ENCODE results near the gene KRT82.

Gene KRT82

GRCh38 chr12:52407918-52408317 lies 1.8 kb upstream of the KRT82 start:
- no peak for DNase-seq

- no peak for DNase-seq
These were observed 1.2 kb downstream of the KRT82 start for GRCh38 chr12:52404951-52405350.

DNA sequence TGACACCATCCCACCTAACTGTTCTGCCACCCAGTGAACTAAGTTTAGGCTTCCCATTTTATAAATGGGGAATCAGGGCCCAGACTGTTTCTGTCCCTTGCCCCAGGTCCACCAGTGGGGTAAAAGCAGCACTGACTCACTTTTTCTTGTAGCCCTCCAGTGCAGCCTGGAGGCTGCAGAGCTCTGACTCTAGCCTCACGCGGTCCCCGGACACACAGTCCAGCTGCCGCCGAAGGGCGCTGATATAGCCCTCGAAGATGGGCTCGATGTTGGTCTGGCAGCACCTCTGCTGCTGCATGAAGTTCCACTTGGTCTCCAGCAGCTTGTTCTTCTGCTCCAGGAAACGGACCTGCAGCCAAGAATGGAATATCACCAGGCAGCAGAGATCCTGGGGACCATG lies 2.6 kb downstream of the KRT82 start:
- DNase-seq, result no peak

DNA sequence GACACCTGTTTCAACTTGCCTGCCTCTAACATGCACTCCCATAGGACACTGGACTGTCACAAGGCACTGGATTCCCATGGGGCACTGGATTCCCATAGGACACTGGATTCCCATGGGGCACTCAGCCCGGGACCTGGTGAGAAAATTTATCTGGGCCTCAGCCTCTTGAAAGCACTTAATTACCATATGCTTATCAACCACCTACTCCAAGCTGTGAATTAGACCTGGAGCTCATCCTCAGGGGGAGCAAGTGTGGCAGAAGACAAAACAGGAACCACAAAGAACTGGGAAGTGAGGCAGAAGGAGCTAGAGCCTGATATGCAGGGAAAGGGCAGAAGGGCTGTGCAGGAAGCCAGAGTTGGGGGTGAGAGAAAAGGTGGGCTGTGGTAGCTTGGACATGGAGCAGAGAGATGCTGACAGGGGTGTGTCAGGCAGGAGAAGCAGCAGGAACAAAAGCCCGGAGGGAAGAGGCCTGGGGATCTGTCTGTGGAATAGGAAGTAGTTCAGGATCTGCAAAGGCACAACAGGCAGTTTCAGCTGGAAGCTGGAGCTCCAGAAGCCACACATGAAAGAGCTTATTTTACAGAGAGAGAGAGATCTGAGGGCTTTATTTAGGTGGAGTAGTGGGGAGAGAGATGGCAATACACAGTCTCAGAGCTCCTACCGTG lies 3.1 kb downstream of the KRT82 start:
- no peak for DNase-seq

DNA sequence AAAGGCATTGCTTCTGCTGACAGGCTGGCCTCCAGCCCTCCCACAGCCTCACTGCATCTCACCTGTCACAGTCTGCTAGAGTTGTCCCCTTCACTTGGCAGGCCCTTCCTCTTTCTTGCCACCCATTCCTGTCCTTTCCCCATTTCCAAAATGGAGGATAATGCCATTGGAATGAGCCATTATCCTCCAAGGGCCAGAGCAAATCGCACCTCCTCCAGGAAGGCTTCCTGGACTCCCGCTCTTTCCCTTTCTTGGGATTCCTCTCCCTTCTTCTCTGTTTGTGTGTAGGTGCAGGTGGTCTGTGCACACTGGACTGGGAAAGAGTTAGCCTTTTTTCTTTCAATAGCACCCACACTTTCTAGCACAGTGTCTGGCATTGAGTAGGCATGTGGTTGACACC lies 3.8 kb downstream of the KRT82 start:
- no peak for DNase-seq

- DNase-seq, result no peak
These were observed 4.2 kb downstream of the KRT82 start for GRCh38 chr12:52401926-52402325.

DNA sequence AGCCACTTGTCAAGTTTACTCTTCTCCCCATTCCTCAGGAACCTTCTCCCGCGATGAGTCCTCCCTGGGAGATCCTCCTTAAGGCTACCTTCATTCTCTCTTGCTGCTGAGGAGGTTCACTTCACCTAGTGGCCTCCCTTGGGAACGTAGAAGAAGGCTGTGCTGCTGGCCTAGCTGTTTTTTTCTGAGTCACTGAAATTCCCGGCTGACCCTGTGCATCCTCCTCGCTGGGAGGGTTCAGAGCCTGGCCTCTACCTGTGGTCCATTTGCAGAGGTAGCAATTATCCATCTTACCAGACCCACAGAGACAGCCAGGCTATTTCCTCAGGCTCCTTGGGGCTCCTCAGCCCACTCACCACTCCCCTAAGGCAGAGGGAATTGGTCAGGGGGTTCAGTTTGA lies 4.6 kb downstream of the KRT82 start:
- no peak for DNase-seq

GRCh38 chr12:52400906-52401305 lies 5.2 kb downstream of the KRT82 start:
- DNase-seq, result no peak

- DNase-seq, result no peak
These were observed 6.4 kb downstream of the KRT82 start for GRCh38 chr12:52399756-52400155.

DNA sequence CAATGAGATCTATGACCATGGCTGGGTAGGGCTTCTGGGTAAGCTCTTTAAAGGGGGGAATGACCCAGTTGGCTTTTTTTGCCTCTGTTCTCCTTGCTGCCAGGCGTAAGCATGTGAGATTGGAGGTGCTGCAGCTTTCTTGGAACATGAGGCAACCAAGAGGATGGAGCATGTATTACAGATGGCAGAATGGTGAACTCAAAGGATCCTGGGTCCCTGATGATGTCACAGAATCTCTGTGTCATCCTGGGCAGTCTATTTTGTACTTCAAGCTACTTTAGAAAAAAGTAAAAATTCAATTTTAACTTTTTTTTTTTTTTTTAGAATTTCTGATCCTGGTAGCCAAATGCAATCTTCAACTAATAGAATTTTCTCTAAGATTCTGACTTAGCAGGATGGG lies 8.0 kb downstream of the KRT82 start:
- DNase-seq, result no peak

- DNase-seq, result no peak
These were observed 9.5 kb downstream of the KRT82 start for GRCh38 chr12:52396656-52397055.

DNA sequence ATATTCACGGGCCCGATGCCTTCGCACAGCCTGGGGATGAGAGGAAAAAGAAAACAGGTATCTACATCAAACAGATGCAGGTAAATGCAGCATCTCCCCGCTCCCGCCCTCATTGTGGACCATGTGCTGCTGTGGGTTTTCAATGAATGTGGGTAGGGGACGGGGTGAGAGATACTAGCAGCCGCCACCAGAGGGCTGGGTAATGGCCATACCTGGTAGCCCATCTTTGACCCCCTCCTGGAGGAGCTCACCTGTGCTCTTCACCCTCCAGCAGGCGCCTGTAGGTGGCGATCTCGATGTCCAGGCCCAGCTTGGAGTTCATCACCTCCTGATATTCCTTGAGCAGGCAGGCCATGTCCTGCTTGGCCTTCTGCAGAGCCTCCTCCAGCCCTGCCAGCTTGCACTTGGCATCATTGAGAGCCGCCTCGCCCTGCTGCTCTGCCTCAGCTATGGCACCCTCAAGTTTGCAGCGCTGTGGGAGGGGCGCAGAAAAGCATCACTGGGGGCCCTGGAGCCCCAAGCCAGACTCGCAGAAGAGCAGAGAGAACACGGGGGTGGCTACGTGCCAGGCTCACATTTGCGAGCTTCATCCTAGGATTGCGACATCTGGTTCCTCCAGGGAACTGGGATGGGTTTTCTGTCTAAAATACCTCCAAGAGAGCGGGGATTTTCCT lies 10.2 kb downstream of the KRT82 start:
- DNase-seq, result no peak

- DNase-seq, result no peak
These were observed 11.2 kb downstream of the KRT82 start for GRCh38 chr12:52394836-52395405.

DNA sequence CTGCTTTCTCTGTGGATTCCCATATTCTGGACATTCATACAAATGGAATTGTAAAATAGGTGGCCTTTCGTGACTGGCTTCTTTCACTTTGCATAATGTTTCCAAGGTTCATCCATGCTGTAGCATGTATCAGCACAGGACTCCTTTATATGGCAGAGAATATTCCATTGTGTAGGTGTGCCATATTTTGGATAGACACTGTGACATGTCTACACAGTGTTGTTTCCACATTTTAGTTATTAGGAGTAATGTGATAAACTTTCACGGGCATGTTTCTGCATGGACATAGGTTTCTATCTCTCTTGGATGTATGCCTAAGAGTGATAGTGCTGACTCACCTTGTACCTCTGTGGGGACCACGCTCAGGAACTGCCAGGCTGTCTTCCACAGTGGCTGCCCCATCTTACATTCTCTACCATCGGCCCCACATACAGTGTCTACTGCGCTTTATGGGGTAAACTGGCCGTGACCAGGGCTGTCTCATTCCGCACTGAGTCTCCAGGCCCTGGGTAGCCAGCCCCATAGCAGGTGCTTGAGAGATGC lies 13.6 kb downstream of the KRT82 start:
- no peak for DNase-seq

DNA sequence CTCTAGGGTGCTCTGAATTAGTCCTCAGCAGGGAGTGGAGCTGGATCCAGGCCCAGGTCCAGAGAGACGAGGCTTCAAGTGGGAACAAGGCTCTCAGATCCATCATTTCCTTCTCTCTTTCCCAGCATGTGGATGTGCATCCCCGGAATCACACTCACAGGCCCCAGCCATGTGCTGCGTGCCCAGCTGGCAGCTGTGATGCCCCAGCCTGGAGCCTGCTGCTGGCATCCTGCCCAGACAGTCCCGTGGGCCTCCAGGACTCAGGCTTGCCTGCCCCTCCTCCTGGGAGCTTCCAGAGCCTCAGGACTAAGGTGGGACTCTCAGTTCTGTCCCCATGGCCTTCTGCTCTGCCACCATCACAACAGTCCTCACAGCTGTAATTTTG lies 14.5 kb downstream of the KRT82 start:
- DNase-seq, result peak; percentile 40

DNA sequence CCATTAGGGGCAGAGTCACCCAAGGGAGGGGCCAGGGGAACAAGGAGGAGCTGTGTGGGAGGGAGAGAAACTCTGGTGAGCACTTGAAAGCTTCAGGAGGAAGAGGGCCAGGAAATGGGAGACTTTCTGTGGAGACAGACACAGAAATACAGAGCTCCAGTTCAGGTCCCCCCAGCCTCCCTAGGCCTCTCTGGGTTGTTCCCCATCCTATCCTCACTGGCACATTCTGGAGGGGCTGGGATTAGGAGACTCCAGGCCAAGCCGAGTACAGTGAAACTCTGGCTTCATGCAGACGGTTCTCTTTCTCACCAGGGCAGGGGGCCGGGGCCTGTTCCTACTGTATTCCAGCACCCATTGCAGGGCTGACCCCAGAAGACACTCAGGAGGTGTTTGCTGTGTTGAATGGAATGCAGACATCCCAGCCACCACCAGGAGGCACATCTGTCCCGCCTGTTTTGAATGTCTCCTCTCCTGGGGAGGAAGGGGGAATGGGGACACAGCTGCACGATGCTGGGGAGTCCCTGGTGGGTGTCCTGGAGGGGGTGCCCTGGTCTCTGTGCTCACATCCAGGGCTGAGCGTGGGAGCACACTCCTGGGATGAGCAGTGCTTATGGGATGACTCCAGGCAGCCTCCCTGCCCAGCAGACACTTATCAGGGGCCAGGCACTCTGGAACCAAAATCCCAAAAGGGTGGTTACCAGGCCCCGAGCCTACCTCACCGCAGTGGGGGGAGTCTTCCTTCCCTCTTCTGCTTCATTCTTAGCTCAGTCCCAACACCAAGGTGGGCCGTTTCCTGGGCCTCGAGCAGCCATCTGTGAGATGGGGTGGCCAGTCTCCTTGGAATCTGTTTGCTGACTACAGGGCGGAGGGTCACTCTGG lies 15.2 kb downstream of the KRT82 start:
- no peak for DNase-seq

DNA sequence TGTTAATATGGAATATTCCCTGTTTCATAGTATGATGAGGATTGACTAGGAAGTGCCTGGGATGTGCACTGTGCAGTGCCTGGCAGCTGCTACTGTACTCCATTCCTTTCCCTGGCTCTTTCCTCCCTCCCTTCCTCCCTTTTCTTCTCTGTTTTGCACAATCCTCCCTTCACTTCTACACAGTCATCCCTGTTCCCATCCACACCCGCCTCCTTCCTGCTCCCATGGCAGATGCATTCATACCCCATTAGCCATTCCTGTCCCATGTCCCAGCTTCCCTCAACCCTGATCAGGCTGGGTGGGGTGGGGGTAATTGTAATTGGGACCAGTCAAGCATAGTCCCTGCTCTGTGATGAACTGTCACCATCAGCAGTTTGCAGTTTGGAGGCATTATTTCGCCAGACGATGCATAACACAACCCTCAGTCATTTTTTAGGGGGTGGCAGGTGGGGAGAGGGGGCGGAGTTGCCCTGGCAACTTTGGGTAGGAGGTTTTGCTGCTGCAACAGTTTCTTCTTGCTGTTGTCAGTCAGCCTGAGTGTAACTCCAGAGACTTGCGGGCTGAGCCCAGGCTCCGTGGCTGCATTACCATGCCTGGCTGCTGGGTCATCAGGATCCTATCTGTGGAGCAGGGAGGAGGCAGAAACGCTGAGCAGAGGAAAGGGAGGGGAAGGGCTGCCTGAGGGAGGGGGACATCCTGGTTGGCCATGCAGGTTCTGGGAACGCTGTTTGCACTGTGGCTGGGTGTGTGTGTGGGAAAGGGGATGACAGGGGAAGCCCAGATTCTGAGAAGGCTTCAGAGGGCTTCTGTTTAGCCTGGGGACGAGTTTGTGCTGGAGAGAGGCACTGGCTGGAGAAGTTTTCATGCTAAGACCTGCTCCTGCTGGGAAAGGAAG lies 16.6 kb downstream of the KRT82 start:
- DNase-seq, result no peak

DNA sequence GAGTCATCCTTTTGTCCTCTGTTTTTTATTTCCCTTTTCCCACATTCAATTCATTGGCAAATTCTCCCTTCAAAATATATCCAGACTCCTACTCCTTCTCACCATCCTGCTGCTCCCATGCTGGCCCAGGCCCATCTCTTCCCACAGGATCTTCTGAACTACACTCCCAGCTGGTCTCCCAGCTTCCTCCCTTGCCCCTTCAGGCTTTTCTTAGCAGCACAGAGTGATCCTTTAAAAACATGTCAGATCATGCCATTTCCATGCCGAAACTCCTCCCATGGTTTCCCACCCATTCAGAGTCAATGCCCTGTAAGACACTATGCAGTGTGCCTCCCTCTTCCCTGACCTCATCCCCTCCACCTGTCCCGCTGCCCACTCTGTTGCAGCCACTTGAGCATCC lies 18.3 kb downstream of the KRT82 start:
- DNase-seq, result no peak

DNA sequence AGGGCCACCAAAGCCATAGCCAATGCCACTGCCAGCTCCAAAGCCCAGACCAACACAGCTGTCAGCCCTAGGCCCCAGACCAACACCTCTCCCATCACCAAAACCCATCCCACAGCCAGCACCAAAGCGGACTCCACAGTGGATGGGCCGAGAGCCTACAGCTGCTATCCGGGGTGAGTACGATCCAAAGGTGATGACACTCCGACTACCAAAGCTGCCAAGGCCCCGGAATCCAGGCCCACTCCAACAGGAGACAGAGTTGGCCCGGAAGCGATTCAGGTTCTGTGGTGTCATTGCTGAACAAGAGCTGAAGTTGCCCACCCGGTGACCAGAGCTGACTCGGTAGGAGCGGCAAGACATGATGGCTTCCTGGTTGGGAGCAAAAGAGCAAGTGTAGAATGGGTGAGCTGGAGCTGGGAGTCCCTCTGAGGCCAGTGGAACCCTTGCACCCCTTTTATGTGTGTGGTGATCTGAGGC lies 20.9 kb downstream of the KRT82 start, which contains the start of gene KRT84:
KRT84 (minus strand) TSS at position 427 of the 477 bp plus-strand sequence; CDS start at position 360, 67 bp downstream.
- DNase-seq, result no peak

GRCh38 chr12:52383331-52383730 lies 22.8 kb downstream of the KRT82 start:
- no peak for DNase-seq

- DNase-seq, result no peak
These were observed 23.3 kb downstream of the KRT82 start for GRCh38 chr12:52382854-52383253.

GRCh38 chr12:52381206-52381605 lies 24.9 kb downstream of the KRT82 start:
- no peak for DNase-seq

Measured in SHP77 treated with DMSO at 0.1 percent for 48 hours (cell line).